ENCODE results near the gene PIM3. TPM values are rescaled to one million over a fixed set of nuclear protein-coding genes. Genes with fewer than 3 reads are reported as not detected.

The PIM3 gene
- total RNA-seq, 1 donor: 19.9 TPM

DNA sequence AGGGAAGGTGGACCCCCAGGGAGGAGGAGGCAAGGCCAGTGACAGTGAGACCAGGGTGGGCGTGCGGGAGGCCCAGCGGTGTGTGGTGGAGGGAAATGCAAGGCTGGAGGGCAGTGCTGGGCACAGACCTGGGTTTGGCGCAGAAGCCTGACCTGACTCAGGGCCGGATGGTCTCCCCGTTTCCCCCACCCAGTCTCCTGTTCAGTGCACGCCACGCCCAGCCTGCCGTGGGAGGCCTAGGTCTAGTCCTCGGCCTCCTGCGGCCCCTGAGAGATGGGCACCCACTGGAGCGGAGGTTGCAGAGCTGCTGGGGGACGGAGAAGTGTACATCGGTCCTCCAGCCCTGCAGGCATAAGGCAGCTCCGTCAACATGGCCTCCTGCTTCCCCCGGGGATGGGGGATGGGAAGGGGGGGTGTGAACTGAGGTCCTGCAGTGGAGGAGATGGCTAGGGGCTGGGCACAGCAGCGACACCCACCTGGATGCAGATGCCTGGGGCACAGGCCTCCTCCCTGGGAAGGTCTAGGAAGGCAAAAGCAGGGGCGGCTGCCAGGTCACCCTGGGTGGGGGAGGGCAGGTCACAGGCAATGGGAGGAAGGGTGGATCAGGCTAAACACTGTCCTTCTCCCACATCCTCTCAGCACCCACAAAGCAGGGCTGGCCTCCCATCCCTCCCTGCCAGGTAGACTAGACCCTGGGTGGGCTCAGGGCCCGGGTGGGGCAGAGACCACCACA, 36.1 kb downstream of the PIM3 start:
- Histone ChIP-seq H2AFZ (ENCODE audit: low read length) (no peak overlapping the region), H3K36me3 (ENCODE audit: insufficient read depth, low read length) (no peaks in the 10 kb centered on the region), H3K27me3 (ENCODE audit: insufficient read depth, low read length) (no peaks in the 10 kb centered on the region), H3K79me2 (ENCODE audit: insufficient read depth, low read length) (no peaks in the 10 kb centered on the region), H3K4me1 (ENCODE audit: insufficient read depth, low read length) (no peaks in the 10 kb centered on the region), H3K9me3 (ENCODE audit: low read depth, low read length) (no peaks in the 10 kb centered on the region), H3K4me3 (ENCODE audit: insufficient read depth, low read length) (no peak overlapping the region), H3K4me2 (ENCODE audit: insufficient read depth, low read length) (no peak overlapping the region), H4K20me1 (ENCODE audit: insufficient read depth, low read length) (no peaks in the 10 kb centered on the region), H3K27ac (ENCODE audit: low read depth, low read length) (no peak overlapping the region)
- TF ChIP-seq, protein P1, sequence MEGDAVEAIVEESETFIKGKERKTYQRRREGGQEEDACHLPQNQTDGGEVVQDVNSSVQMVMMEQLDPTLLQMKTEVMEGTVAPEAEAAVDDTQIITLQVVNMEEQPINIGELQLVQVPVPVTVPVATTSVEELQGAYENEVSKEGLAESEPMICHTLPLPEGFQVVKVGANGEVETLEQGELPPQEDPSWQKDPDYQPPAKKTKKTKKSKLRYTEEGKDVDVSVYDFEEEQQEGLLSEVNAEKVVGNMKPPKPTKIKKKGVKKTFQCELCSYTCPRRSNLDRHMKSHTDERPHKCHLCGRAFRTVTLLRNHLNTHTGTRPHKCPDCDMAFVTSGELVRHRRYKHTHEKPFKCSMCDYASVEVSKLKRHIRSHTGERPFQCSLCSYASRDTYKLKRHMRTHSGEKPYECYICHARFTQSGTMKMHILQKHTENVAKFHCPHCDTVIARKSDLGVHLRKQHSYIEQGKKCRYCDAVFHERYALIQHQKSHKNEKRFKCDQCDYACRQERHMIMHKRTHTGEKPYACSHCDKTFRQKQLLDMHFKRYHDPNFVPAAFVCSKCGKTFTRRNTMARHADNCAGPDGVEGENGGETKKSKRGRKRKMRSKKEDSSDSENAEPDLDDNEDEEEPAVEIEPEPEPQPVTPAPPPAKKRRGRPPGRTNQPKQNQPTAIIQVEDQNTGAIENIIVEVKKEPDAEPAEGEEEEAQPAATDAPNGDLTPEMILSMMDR (IDR thresholded peaks at IDR 0.05; ENCODE audit: extremely low read depth, low read depth, low read length): no peak
- peak; percentile 85 for DNase-seq (ENCODE audit: insufficient read length, low spot score, missing footprints)

DNA sequence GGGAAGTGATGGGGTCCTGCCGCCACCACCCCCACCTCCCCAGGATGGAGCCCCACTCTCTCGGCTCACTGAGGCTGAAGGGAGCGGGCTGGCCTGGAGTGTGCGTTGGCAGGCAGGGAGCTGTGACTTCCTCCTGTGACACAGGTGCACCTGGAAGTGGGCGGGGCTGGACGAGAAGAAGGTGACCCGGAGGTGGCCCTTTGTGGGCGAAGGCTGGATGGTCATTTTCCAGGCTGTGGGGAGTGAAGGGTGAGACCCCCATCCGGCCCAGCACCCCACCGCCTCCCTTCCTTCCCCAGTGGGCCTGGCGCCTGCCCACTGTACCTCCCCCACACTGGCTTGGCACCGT, 36.7 kb downstream of the PIM3 start:
- peak; percentile 73 for DNase-seq (ENCODE audit: insufficient read length, low spot score, missing footprints)
- no peaks in the 10 kb centered on the region for H3K9me3 ChIP-seq (ENCODE audit: low read depth, low read length)
- H3K79me2 ChIP-seq (ENCODE audit: insufficient read depth, low read length): no peaks in the 10 kb centered on the region
- H3K36me3 ChIP-seq (ENCODE audit: insufficient read depth, low read length): no peaks in the 10 kb centered on the region
- H3K27me3 ChIP-seq (ENCODE audit: insufficient read depth, low read length): no peaks in the 10 kb centered on the region
- TF ChIP-seq, protein P1 (IDR thresholded peaks at IDR 0.05; ENCODE audit: extremely low read depth, low read depth, low read length): no peak
- H3K4me2 ChIP-seq (ENCODE audit: insufficient read depth, low read length): no peak overlapping the region
- H4K20me1 ChIP-seq (ENCODE audit: insufficient read depth, low read length): no peaks in the 10 kb centered on the region
- no peak overlapping the region for H3K4me3 ChIP-seq (ENCODE audit: insufficient read depth, low read length)
- H3K4me1 ChIP-seq (ENCODE audit: insufficient read depth, low read length): no peaks in the 10 kb centered on the region
- no peak overlapping the region for H3K27ac ChIP-seq (ENCODE audit: low read depth, low read length)
- H2AFZ ChIP-seq (ENCODE audit: low read length): no peak overlapping the region

DNA sequence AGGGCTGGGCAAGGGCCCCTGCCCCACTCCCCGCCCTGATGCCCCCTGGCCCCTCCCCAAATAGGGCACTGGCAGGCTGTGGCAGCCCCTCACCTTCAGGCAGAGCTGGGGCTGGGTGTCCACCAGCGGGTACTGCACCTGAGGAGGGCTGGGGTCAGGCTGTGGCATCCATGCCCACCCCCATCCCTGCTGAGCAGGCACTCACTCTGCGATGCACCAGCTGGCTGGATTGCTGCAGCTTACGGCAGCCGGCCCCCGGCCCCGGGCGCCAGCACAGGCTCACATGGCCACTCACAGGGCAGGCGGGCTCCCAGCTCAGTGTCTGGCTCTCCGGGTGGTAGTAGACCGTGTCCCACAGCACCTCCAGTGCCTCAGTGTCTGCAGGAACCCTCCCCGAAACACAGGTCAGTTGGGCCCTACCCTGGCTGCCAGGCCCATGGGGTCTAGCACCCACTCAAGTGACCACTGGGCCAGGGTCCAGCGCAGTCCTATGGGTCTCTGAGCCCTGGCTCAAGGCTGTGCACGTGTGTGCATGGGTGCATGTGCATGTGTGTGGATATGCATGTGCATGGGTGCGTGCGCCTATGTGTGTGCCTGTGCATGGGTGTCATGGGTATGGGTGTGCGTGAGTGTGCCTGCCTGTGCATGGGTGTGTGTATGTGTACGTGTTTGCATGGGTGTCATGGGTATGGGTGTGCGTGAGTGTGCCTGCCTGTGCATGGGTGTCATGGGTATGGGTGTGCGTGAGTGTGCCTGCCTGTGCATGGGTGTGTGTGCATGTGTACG, 37.6 kb downstream of the PIM3 start:
- no peaks in the 10 kb centered on the region for H4K20me1 ChIP-seq (ENCODE audit: insufficient read depth, low read length)
- H2AFZ ChIP-seq (ENCODE audit: low read length): no peak overlapping the region
- no peak overlapping the region for H3K4me2 ChIP-seq (ENCODE audit: insufficient read depth, low read length)
- peak; percentile 74 for DNase-seq (ENCODE audit: insufficient read length, low spot score, missing footprints)
- TF ChIP-seq, protein P1 (IDR thresholded peaks at IDR 0.05; ENCODE audit: extremely low read depth, low read depth, low read length): no peak
- H3K9me3 ChIP-seq (ENCODE audit: low read depth, low read length): no peaks in the 10 kb centered on the region
- H3K27ac ChIP-seq (ENCODE audit: low read depth, low read length): no peak overlapping the region
- H3K79me2 ChIP-seq (ENCODE audit: insufficient read depth, low read length): no peaks in the 10 kb centered on the region
- H3K27me3 ChIP-seq (ENCODE audit: insufficient read depth, low read length): no peaks in the 10 kb centered on the region
- no peak overlapping the region for H3K4me3 ChIP-seq (ENCODE audit: insufficient read depth, low read length)
- H3K4me1 ChIP-seq (ENCODE audit: insufficient read depth, low read length): no peaks in the 10 kb centered on the region
- H3K36me3 ChIP-seq (ENCODE audit: insufficient read depth, low read length): no peaks in the 10 kb centered on the region

DNA sequence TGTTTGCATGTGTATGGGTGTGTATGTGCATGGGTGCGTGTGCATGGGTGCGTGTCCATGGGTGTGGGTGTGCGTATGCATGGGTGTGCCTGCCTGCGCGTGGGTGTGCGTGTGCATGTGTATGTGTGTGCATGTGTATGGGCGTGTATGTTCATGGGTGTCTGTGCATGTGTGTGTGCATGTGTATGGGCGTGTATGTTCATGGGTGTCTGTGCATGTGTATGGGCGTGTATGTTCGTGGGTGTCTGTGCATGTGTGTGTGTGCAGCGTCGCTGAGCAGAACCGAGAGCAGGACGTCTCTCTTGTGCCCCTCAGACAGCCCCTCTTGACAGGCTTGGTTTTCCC, 38.1 kb downstream of the PIM3 start:
- no peaks in the 10 kb centered on the region for H3K9me3 ChIP-seq (ENCODE audit: low read depth, low read length)
- peak; percentile 36 for DNase-seq (ENCODE audit: insufficient read length, low spot score, missing footprints)
- H2AFZ ChIP-seq (ENCODE audit: low read length): no peak overlapping the region
- H3K79me2 ChIP-seq (ENCODE audit: insufficient read depth, low read length): no peaks in the 10 kb centered on the region
- no peaks in the 10 kb centered on the region for H3K27me3 ChIP-seq (ENCODE audit: insufficient read depth, low read length)
- H4K20me1 ChIP-seq (ENCODE audit: insufficient read depth, low read length): no peaks in the 10 kb centered on the region
- H3K27ac ChIP-seq (ENCODE audit: low read depth, low read length): no peak overlapping the region
- no peaks in the 10 kb centered on the region for H3K4me1 ChIP-seq (ENCODE audit: insufficient read depth, low read length)
- no peak overlapping the region for H3K4me2 ChIP-seq (ENCODE audit: insufficient read depth, low read length)
- no peak overlapping the region for H3K4me3 ChIP-seq (ENCODE audit: insufficient read depth, low read length)
- TF ChIP-seq, protein P1 (IDR thresholded peaks at IDR 0.05; ENCODE audit: extremely low read depth, low read depth, low read length): no peak
- H3K36me3 ChIP-seq (ENCODE audit: insufficient read depth, low read length): no peaks in the 10 kb centered on the region

All from osteoblast (primary cell).